ENCODE data around the gene UGT1A1. TPM values are rescaled to one million over a fixed set of nuclear protein-coding genes. Genes with fewer than 3 reads are reported as not detected.

UGT1A1 gene
- total RNA-seq, 1 experiment from 2014 or later = not detected

DNA sequence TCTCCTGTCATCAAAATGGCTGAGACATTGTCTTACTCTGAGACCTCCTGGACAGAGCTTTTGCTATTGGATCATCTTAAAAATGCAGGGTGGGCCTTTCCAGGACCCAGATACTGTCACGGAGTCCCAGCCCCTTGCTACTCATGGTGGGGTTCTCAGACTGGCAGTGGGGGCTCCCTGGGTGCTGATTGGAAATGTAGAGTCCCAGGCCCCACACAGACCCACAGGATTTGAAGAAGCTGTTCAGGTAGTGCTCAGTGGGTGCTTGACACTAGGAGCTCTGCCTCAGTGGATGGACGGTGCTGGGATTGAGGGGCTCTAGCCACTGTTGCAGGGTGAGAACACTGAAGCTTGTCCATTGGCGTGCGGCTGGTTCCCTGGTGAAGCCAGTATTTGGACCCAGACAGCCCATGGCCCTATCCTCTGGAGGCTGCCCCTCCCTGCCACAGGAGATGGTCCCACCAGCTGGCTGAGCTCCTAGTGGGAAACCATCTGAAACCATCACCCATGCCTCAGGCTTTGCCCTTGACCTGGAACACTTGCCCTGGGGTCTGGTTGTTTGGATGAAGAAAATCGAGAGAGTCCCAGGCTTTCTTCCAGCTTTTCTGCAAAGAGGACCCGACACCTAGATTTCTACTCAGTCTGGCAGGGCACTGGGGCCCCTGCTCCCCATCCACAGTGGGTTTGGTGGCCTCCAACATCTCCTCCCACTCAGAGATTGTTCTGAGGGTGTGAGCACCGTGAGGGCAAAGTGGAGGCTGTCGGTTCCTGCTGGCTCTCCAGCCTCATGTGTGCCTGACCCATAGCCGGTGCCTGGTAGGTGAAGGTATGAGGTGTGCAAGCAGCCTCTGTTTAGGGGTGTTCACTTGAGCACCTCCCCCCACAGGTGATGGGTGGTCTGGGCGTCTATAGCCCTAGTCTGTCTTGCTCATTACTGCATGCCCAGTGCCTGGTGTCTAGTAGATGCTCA, 48.2 kb downstream of the UGT1A1 start:
- Histone ChIP-seq H2BK15ac (ENCODE audit: low read depth, low read length) (no peak overlapping the region), H2AFZ (ENCODE audit: low read length) (no peak overlapping the region), H4K8ac (replicated peaks; ENCODE audit: insufficient read length, low read depth, low read length) (no peak overlapping the region), H2BK5ac (ENCODE audit: insufficient read length, low read length) (no peak overlapping the region), H3K79me1 (ENCODE audit: insufficient read depth, low read depth, low read length, poor library complexity, severe bottlenecking) (no peaks in the 10 kb centered on the region), H3K4me1 (ENCODE audit: insufficient read depth, low read length) (no peaks in the 10 kb centered on the region), H2BK12ac (ENCODE audit: insufficient read length, low read depth, low read length) (no peak overlapping the region), H3K56ac (ENCODE audit: insufficient read length, low read depth, low read length) (no peak overlapping the region), H3K79me2 (ENCODE audit: insufficient read depth, low read length) (no peaks in the 10 kb centered on the region), H4K91ac (ENCODE audit: insufficient read length, low read depth, low read length) (no peak overlapping the region), H3K23ac (ENCODE audit: insufficient read length, low read depth, low read length) (no peak overlapping the region), H3K27ac (ENCODE audit: insufficient read length, low read depth, low read length) (no peak overlapping the region), H3K27me3 (ENCODE audit: insufficient read depth, low read length) (no peaks in the 10 kb centered on the region), H3K23me2 (ENCODE audit: insufficient read length, low read depth, low read length, poor library complexity, severe bottlenecking) (no peaks in the 10 kb centered on the region), H3K9ac (ENCODE audit: extremely low read depth, insufficient read length, low read length) (no peak overlapping the region), H3K4me2 (ENCODE audit: insufficient read depth, insufficient read length, low read length) (no peak overlapping the region), H4K5ac (ENCODE audit: insufficient read length, low read depth, low read length) (no peak overlapping the region), H3T11ph (ENCODE audit: low read length) (no peak overlapping the region), H3K9me3 (ENCODE audit: control insufficient read depth, low read depth, low read length) (no peaks in the 10 kb centered on the region), H3K18ac (ENCODE audit: insufficient read length, low read depth, low read length) (no peak overlapping the region), H2BK20ac (ENCODE audit: low read depth, low read length, poor library complexity, severe bottlenecking) (no peak overlapping the region), H3K4ac (ENCODE audit: low read depth, low read length) (no peak overlapping the region), H2AK5ac (ENCODE audit: insufficient read length, low read length) (no peak overlapping the region), H3K14ac (ENCODE audit: insufficient read depth, low read length) (no peak overlapping the region), H4K20me1 (ENCODE audit: control insufficient read depth, insufficient read depth, insufficient read length) (no peaks in the 10 kb centered on the region), H2BK120ac (ENCODE audit: low read depth, low read length, poor library complexity, severe bottlenecking) (no peak overlapping the region)
- TF ChIP-seq, protein P1, sequence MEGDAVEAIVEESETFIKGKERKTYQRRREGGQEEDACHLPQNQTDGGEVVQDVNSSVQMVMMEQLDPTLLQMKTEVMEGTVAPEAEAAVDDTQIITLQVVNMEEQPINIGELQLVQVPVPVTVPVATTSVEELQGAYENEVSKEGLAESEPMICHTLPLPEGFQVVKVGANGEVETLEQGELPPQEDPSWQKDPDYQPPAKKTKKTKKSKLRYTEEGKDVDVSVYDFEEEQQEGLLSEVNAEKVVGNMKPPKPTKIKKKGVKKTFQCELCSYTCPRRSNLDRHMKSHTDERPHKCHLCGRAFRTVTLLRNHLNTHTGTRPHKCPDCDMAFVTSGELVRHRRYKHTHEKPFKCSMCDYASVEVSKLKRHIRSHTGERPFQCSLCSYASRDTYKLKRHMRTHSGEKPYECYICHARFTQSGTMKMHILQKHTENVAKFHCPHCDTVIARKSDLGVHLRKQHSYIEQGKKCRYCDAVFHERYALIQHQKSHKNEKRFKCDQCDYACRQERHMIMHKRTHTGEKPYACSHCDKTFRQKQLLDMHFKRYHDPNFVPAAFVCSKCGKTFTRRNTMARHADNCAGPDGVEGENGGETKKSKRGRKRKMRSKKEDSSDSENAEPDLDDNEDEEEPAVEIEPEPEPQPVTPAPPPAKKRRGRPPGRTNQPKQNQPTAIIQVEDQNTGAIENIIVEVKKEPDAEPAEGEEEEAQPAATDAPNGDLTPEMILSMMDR (conservative IDR thresholded peaks at IDR 0.05) = no peak
- H3K9me3 Mint-ChIP-seq = peaks cover 2 to 3% of the 10 kb centered on the region in 2 experiments; a peak in 3 of 5 replicates
- no CpG with 5 or more reads among the region's 10 CpGs for WGBS (ENCODE audit: extremely low coverage, insufficient read length, low lambda C conversion rate)
- H3K27ac Mint-ChIP-seq = no peak overlapping the region
- DNase-seq = peak; percentile 17
- no peaks in the 10 kb centered on the region for H3K4me1 Mint-ChIP-seq
- no peak overlapping the region for H3K4me3 Mint-ChIP-seq
- H3K36me3 Mint-ChIP-seq (ENCODE audit: insufficient read depth in 1 of 3, low read depth in 3 of 3) = no peaks in the 10 kb centered on the region
- H3K27me3 Mint-ChIP-seq (ENCODE audit: low read depth) = peaks cover 26% of the 10 kb centered on the region
